CD4-positive, alpha-beta T cell treated with Interleukin-1 beta for 1 hour (primary cell): ENCODE results near the gene ITGA11.
"Not testable (repeated sequence)": the region's sequence is repeated elsewhere in the genome, so short reads cannot be mapped to it uniquely, and the experiment has no call there.

Experiments
- DNase-seq, 2 donors: peaks; one replicate each; pipeline ENCODE4 v3.0.0-alpha.2; 2020 to 2022

ITGA11 gene

DNA sequence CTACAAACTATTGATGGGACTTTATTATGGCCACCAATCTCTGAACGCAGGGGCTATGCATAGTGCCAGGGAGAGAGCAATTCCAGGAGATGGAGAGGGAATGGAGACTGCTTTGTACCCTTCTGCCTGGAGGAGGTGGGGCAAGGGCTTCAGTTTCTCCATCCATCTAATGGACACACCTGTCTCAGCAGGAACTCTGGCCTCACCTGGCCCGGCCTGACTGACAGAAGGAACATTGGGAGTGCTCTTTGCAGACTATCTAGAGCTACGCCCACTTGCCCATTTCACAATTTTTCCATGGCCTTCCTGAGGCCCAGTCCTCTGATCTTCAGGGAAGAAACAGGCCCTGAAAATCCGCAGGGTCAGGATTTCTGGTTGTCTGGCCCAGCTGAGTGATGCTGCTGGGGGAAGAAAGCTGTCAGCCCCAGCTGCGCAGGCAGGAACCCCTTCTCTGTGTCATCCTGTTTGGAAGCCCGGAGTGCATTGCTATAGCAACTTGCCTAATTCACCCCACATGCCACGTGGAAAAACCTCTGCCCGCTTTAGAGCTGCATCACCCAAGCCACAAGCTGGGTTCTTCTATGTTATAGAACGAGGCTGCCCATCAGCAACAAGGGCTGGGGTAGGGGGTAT, 6.4 kb downstream of the ITGA11 start:
- no peak for DNase-seq

DNA sequence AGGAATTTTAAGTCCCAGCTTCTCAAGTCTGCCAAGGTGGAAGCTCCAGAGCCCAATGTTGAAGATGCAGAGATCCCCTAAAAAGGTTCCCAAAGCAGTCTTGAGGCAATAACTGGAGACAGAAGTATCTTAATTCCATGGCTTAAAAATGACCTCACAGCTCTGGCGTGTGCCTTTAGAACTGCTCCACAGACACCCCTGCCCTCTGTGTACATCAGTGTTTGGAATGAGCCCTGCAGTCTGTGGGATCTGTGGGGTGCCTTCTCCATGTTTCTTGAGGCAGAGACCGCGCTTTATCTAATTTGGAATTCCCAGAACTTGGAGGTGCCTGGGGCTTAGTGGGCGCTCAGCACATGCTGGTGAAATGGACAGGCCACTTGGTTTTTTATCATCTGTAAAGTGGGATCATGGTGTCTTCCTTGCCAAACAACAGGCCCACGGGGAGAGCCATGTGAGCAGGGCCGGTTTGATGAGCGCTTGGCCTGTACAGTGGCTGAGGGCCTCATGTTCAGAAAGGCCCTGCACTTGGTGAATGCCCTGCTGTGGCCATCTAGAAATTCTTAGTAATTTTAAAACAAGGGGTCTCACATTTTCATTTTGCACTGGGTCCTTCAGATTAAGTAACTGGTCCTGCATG, 7.1 kb downstream of the ITGA11 start:
- no peak for DNase-seq

DNA sequence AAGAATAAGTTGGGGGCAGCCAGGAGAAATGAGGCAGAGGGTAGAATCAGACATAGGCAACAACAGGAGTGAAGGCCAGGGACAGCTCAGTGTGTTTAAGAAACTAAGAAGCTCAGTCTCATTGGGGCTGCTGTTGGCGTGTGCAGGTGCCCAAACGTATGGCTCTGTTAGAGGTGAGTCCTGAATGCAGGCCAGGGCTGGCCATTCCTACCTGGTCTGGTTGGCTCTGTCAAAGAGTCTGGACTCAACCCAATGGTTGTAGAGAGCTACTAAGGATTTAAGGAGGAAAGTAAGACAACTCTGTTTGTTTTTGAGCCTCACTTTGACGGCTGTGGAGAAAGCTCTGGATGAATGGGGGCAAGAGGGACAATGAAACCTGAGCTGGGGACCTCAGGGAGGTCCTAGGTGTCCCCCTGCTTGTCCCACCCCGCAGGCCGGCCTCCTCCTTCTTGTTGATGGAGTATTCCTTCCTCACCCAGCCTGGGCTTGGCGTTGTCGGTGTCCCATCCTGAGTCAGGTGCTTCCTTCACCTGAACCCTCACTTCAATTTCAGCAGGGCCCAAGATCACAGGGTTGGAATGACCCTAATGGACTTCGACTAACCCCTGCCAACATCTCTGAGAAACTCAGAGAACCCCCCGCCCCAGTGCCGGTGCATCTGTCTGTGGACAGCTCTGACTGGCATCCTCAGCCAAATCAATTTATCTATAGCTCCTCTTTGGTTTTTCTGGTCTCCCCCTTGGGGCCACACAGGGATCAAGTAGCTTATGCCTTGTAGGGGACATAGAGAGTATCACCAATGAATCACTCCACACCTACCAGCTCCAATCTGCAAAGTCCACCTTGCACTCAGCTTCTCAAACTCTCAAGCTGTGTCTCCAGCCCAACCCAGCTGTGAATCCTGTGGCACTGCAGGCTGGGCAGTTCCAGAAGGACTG, 8.3 kb downstream of the ITGA11 start:
- DNase-seq = no peak

DNA sequence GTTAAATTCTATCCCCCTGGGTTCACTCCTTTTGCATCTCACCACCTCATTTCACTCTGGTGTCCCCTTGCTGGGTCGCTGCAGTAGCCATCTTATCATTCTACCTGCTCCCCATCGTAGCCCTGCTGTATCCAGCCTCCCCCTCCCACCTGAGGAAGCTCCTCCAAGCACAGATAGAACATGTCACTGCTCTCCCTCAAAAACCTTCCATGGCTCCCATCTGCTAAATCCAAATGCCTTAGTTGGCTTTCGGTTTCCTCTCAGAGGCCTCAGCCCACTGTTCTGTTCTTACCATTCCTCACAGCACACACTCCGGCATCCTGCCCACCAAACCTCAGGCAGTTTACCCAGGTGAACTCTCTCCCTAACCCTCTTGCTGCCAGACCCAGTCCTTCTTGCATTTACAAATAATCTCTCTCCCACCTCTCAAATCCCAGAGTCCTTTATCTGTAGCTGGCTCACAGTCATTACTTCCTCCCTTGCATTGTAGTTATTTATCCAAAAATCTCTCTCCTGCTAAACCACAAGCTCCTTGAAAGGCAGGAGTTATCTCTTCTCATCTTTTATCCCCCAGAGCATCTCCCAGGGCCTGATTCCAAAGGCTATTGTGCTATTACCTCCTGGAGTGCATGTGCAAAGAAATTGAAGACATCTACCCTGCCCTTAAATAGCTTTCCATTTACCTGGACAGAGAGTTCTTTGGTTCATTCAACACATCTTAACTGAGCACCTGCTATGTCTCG, 9.4 kb downstream of the ITGA11 start:
- not testable (repeated sequence) for DNase-seq

DNA sequence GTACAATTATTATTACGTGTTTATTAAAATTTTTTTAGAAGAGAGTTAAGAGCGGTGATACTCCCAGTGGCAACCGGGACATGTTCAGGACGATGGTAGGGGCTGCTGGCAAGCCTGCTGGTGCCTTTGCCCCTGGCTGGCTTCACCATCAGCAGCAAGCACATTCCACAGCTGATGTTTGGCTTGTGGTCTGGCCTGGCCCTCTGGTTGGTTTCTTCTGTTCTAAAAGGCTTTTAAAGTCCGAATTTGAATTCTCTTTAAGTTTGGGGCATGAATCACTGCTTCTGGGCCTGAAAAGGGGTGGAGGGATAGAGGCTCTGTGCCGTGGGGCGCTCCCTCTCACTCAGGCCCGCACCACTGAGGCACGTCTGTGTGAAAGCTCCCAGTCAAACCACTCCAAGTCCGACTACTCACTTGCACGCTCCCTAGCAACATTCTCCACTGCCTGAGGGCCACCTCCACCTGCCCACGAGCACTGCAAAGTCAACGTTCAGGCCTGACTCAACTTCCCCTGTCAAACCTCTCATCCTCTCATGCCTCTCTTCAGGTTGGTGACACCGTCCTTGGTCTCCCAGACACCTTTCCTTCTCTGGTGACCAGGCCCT, 10.1 kb downstream of the ITGA11 start:
- no peak for DNase-seq

DNA sequence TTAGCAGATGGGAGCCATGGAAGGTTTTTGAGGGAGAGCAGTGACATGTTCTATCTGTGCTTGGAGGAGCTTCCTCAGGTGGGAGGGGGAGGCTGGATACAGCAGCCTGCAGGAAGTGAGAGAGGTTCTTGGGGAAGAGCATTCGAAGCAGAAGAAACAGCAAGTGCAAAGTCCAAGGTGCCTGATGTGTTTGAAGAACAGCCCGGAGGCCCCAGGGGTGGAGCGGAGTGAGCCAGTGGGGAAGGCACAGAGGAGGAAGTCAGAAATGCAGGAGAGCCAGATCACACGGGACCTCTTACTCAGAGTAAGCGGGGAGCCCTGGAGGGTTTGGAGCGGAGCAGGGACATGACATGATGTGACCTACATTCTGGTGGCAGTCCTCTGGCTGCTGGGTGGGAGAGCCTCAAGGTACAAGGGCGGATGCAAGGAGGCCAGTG, 10.8 kb downstream of the ITGA11 start:
- DNase-seq = no peak

DNA sequence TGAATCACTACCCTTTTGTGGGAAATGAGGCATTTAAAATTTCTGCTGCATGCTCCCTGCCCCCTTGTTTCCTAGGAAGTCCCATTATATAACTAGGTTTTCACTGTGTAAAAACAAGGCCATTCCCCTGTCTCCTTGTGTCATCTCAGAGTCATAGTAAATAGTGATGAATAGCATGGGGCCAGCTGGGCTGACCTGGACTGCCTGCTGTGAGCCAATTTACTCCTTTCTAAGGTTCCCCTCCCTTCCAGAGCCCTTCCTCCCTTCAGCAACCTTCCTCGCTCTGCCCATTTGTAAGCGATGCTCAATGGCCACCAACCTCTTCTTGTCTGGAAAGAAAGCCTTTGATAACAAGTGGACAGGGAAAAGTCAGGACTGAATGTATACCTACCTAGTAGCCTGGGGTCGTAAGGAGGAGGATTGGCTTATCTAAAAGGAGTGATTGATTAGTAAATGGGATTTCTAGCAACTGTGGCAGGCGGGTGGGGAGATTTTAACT, 11.7 kb downstream of the ITGA11 start:
- DNase-seq = no peak

DNA sequence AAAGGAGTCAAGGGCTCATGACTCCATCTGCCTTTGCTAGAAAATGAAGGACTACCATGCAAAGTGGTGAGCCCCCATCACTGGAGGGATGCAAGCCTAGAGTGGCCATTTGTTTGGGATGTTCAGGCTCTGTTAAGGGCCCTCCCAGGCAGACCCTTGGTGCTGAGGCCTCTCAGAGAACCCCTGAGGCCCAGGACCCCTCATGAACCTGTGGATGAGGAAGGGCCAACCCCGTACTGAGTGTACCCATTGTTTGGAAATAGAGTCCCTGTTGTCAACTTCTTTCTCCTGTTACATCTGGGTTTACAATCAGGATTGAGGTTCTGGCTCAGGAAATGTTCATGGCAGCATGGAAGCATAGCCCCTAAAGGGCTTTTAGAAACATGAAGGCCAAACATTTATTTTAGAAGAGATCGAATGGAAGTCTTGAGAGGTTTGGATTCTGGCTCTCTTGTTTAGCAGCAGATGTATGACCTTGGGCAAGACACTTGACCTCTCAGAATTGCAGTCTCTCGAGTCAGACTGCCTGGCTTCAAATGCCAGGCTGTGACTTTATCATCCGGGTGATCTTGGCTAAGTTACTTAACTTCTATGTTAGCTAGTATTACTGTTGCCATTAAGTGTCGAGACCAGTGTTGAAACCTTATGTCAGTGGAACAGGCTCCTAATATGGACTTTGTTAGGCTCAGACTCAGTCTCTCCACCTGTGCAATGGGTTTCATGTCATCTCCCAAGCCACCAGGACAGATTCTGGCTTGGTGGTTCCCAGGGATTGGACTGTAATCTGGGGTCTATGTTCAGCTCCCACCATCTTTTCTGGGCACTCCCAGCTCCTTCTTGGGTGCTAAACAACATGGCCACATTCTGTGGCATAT, 12.4 kb downstream of the ITGA11 start:
- DNase-seq = no peak

DNA sequence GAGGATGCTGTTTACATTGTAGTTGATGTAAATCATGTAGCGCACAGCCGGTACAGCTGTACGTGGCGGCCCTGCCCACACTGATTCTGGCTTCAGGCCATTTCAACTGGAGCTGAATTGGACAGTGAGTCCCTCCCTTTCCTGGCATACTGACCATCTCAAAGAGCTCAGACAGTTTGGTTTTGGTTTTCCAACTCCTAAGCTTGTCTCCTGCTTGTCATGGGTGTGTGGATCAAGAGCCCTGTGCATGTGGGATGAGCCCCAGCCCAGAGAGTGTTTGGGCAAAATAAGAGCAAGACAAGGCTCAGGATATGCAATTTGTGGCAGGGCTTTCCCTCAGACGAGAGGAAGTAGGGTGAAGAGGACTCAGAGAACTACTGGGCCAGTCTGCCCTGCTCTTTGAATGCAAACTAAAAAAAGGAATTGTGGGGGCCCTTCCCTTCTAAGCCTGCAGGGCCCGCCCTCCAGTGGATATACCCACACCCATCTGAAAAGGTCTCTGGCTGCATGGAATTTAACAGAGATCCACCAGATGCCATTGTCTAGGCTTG, 13.3 kb downstream of the ITGA11 start:
- no peak for DNase-seq

DNA sequence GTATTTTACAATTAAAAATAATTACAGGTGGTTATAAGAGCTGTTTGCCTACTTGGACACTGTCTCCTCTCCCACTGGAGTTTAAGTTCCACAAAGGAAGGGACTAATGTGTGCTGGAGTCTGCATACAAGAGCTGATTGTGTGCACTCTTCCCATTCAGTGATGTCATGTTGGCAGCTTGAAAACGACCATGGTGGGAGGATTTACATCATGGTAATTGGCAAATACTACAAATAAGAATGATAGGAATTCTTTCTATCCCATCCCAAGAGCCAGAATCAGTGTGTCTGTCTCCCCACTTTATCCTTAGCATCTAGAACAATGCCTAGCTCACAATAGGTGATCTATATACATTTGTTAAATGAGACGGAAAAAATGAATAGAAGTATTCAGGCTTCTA, 14.1 kb downstream of the ITGA11 start:
- DNase-seq = no peak

DNA sequence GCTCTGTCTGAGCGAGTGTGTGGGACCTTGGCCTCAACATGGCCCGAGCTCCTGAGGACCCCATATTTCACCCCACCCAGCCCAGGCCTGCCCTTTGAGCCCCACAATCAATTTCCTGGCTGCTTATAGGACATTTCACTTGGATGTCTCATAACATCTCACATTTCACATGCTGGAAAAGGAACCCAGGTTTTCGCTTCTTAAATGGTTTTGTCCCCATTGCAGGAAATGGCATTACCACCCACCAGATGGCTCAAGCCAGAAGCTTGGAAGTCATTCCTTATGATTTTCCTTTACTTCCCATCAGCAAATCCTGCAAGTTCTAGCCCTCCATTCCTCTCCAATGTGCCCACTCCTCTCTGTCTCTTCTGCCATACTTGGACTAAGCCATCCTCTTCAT, 14.9 kb downstream of the ITGA11 start:
- no peak for DNase-seq

DNA sequence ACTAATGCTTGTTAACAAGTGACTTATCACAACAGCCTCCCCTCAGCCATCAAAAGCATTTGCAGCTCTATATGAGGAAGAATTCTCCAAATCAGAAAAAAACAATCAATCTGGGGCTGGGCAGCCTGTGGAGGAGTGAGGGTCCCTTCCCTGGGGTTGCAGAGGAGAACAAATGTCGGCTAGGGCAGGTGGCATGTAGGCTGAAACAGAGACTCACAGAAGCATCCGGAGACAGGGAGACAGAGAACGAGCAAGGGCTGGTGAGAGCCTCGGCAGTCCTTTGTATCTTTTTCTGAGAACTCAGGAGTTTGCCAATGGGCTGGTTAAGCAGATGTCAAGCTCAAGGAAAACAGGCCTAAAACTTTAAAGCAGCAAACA, 15.8 kb downstream of the ITGA11 start:
- no peak for DNase-seq

DNA sequence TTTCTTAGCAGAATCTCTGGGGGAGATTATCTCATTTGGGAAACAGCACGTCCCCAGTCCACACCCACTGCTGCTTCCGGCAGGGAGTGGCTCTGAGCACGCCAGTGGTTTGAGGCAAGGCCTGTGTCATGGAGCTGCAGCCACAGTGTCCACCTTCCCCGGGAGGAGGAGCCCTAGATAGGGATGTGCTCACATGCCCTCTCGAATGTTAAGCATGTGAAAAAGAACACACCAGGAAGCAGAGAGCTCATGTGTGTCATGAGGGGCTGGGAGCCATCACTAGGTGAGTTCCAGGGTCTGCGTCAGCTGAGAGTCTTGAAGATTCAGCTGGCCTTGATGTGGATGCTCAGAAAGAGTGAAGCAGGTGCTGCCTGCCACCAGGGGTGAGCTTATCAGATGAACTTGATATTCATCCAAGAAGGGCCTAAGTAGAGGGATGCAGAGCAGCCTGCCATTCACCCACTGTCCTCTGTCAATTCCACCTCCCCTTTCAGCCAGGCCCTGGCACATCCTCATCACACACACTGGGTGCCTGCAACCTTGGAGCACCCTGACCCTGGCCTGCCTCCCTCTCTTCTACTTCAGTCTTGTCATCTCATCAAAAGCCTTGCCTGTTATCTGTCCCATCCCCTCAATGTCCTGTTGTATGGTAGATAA, 16.3 kb downstream of the ITGA11 start:
- no peak for DNase-seq

DNA sequence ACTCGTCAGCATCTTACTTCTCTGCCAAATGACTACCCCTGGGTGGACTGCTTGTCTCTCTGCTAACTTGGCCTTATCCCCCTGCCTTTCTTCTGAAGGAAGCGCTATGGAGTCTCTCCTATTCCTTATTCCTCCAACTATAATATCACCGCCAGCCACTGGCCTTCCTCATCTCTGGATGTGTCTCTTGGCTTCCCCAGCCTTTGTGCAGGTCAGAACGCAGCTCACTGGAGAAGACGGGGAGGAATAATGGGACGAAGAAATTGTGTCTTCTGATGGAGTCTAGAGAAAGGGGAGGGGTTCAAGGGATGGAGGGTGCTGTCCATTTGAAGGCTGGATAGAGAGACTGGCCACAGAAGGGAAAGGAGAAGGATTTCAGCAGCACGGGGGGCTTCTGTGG, 16.9 kb downstream of the ITGA11 start:
- DNase-seq = no peak

DNA sequence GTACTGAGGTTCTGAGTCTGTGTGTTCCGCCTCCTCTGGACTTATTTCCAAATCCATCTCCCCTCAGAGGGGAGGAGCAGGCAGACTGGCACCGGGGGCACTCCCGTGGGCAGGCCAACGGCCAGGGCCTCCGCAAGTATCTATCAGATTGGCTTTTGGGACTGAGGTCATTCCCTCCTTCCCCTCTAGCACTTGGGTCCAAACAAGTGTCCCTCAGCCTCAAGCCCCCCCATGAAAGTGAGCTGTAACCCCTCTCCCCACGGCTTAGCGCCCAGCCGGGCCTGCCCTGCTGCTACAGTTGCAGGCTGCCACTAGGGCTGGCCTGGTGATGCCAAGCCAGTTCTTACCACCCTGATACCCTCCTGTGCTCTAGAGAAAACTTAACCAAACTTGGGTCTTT, 17.4 kb downstream of the ITGA11 start:
- DNase-seq = no peak

DNA sequence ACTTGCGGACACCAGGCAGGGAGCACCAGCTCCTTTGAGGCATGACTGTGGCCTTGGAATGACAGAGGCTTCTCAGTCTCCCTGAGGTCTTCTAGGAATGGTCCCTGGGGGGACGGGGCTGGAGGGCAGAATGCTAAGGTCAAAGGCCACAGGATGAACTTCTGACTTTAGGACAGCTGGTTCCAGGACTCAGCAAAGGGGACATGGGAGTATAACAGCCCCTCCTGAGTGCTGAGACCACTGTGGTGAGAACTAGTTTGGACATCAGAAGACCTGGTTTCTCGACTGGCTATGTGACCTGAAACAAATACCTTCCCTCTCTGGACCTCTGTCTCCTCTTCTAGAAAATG, 17.8 kb downstream of the ITGA11 start:
- no peak for DNase-seq

DNA sequence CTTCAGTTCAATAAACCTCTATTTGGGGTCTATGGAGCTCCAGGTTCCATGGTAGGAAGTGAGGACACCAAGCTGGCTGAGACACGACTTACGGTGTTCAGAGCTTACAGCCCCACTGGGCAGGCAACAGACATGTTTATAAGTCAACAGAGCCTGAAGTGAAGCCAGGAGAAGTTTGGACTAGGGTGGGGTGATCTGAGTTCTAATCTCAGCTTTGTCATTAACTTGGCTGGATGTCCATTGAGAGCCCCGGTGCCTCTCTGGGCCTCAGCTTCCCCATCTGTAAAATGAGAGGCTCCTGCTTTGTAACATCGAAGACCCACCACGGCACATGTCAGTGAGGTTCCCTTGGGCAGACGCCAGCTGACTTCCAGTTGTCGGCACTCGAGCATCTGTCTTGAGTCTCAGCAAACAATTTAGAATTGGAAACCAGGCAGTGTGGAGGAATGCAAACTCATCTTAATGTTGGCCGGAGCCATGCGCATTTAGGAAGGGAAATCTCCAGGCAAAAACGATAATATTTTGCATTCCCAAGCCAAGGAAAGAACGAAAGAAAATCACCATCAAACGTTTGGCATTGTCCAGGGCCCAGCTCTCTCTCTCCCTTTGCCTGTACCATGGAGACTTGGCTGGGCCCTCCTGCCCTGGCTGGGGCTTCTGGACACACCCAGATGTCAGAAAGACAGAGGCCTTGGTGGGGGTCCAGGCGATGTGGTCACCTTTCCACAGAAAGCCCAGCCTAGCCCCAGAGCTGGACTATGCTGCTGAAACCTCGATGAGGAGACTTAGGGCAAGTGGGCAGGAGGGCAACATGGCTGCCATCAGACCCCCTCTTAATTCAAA, 18.4 kb downstream of the ITGA11 start:
- no peak for DNase-seq

DNA sequence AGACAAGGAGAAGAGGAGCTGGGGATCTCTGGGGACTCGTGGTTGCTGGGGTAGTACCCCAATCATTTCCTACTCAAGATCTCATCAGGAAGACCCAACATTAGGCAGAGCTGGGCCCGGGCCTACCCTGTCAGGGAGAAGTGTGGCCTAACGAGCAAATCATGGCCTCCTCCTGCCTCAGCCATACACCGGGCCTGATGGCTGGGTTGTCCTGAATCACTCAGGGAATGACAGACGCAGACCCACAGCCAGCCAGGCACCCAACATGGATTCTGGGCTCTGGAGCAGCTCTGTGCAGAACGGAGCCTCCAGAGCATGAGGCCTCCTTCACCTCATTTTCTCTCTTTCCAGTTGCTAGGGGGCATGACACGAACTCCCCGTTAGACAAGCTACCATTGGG, 19.7 kb downstream of the ITGA11 start:
- no peak for DNase-seq

DNA sequence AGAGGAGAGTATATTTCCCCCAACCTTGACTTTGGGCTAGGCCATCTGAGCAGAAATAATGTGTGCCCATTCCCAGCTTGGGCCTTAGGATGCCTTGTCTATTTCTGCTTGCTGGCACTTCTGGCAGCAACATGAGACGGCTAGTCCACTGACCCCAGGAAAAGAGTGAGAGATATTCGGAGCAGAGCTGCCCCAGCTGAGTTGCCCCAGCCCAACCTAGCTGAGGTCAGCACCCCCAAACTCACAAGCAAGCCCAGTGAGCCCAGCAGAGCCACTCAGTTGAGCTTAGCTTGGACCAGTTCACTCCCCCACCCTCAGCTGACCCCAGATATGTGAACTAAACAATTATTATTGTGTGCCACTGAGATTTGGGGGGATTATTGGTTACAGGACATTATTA, 20.2 kb downstream of the ITGA11 start:
- DNase-seq = no peak

DNA sequence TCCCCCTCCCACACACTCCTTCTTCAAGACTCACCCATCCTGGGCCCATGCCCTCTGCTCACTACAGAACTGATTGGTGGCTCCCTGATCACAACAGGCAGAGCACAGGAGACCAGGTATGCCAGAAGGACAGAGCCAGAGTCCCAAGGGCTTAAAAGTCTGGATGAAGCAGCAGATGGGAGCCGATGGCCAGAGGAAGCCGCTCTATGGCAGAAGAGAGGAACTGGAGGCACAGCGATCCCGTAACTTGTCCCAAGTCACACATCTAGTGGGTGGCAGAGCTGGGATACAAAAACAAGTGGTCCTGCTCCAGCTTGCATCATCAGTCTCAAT, 20.7 kb downstream of the ITGA11 start:
- no peak for DNase-seq
